Measurements from ENCODE around the gene KRTAP5-6. TPM values are rescaled to one million over a fixed set of nuclear protein-coding genes. Genes with fewer than 3 reads are reported as not detected.
A peak's percentile ranks its signal among the peaks of the same experiment; 100 is the strongest.

The KRTAP5-6 gene
- total RNA-seq, 1 experiment from 2014 or later: not detected

- Histone ChIP-seq H3K9me2 (replicated peaks; ENCODE audit: low read length) (no peaks in the 10 kb centered on the region), H3K36me3 (ENCODE audit: low read depth, low read length) (no peaks in the 10 kb centered on the region), H4K20me1 (ENCODE audit: low read length) (no peaks in the 10 kb centered on the region), H3K4me1 (ENCODE audit: insufficient read depth, low read length) (no peaks in the 10 kb centered on the region), H3K4me2 (ENCODE audit: low read length) (no peak overlapping the region), H2AFZ (ENCODE audit: low read length) (no peak overlapping the region), H3K27me3 (ENCODE audit: low read length) (0 out of 2 replicates have a peak, but pooled peaks cover 5% of the 10 kb centered on the region), H3F3A (ENCODE audit: low read length, unreplicated experiment) (no peaks in the 10 kb centered on the region), H3K9ac (ENCODE audit: low read length) (no peak overlapping the region), H3K79me2 (ENCODE audit: low read length) (no peaks in the 10 kb centered on the region), H3K9me3 (ENCODE audit: low read length) (no peaks in the 10 kb centered on the region), H3K4me3 (ENCODE audit: low read length) (no peak overlapping the region), H3K27ac (ENCODE audit: low read length) (no peak overlapping the region)
- no peak for DNase-seq
- TF ChIP-seq EZH2phosphoT487 (IDR thresholded peaks at IDR 0.05; ENCODE audit: borderline replicate concordance, low read length) (no peak), CTCF (conservative IDR thresholded peaks at IDR 0.05; ENCODE audit: low read depth, low read length) (no peak), EZH2 (IDR thresholded peaks at IDR 0.05; ENCODE audit: low read length, unreplicated experiment) (no peak)
- ChIA-PET CTCF (interaction anchor here (1.3 kb wide), 4 partner anchors 14 to 498 kb away, joined by 9 to 16 read pairs (median 12); no protein-coding TSS in a partner anchor), POLR2A (ENCODE audit: unreplicated experiment) (no interaction called here)
- ATAC-seq: peak; percentile 34; the same call in 1 of the 2 replicates
- BruUV-seq (replicated peaks): no TSS peak
- intact Hi-C loops (cut with micrococcal nuclease): loop anchor here (2.0 to 5.0 kb wide), 2 partner anchors 39 to 503 kb away; no protein-coding TSS in a partner anchor
Measured at GRCh38 chr11:1653541-1654387, 43.2 kb upstream of the KRTAP5-6 start.

GRCh38 chr11:1654388-1655167 is 42.4 kb upstream of the KRTAP5-6 start:
- H3K9me3 ChIP-seq (ENCODE audit: low read length): no peaks in the 10 kb centered on the region
- H2AFZ ChIP-seq (ENCODE audit: low read length): no peak overlapping the region
- no peak for DNase-seq
- H3K4me1 ChIP-seq (ENCODE audit: insufficient read depth, low read length): no peaks in the 10 kb centered on the region
- H3K27ac ChIP-seq (ENCODE audit: low read length): no peak overlapping the region
- no peaks in the 10 kb centered on the region for H4K20me1 ChIP-seq (ENCODE audit: low read length)
- intact Hi-C loops (cut with micrococcal nuclease): loop anchor here (5.0 kb wide), 1 partner anchor 38 kb away; no protein-coding TSS in a partner anchor
- H3K4me3 ChIP-seq (ENCODE audit: low read length): no peak overlapping the region
- H3K9me2 ChIP-seq (replicated peaks; ENCODE audit: low read length): no peaks in the 10 kb centered on the region
- no peak overlapping the region for H3K9ac ChIP-seq (ENCODE audit: low read length)
- H3K27me3 ChIP-seq (ENCODE audit: low read length): 0 out of 2 replicates have a peak, but pooled peaks cover 7% of the 10 kb centered on the region
- ChIA-PET POLR2A (ENCODE audit: unreplicated experiment) (no interaction called here), CTCF (no interaction called here)
- H3K4me2 ChIP-seq (ENCODE audit: low read length): no peak overlapping the region
- no peaks in the 10 kb centered on the region for H3F3A ChIP-seq (ENCODE audit: low read length, unreplicated experiment)
- H3K36me3 ChIP-seq (ENCODE audit: low read depth, low read length): no peaks in the 10 kb centered on the region
- no peak for ATAC-seq
- H3K79me2 ChIP-seq (ENCODE audit: low read length): no peaks in the 10 kb centered on the region
- TF ChIP-seq EZH2phosphoT487 (IDR thresholded peaks at IDR 0.05; ENCODE audit: borderline replicate concordance, low read length) (no peak), EZH2 (IDR thresholded peaks at IDR 0.05; ENCODE audit: low read length, unreplicated experiment) (no peak)
- no TSS peak for BruUV-seq (replicated peaks)

GRCh38 chr11:1655168-1656060 is 41.6 kb upstream of the KRTAP5-6 start:
- no peaks in the 10 kb centered on the region for H3K4me1 ChIP-seq (ENCODE audit: insufficient read depth, low read length)
- no peak overlapping the region for H3K4me3 ChIP-seq (ENCODE audit: low read length)
- H2AFZ ChIP-seq (ENCODE audit: low read length): no peak overlapping the region
- no peak for ATAC-seq
- no peaks in the 10 kb centered on the region for H3K36me3 ChIP-seq (ENCODE audit: low read depth, low read length)
- no peak overlapping the region for H3K27ac ChIP-seq (ENCODE audit: low read length)
- no peaks in the 10 kb centered on the region for H3K9me3 ChIP-seq (ENCODE audit: low read length)
- H3K79me2 ChIP-seq (ENCODE audit: low read length): no peaks in the 10 kb centered on the region
- CTCF ChIA-PET: no interaction called here
- POLR2A ChIA-PET (ENCODE audit: unreplicated experiment): no interaction called here
- H4K20me1 ChIP-seq (ENCODE audit: low read length): no peaks in the 10 kb centered on the region
- no peak for DNase-seq
- H3K27me3 ChIP-seq (ENCODE audit: low read length): peaks cover 15% of the 10 kb centered on the region
- H3K9ac ChIP-seq (ENCODE audit: low read length): no peak overlapping the region
- no peaks in the 10 kb centered on the region for H3K9me2 ChIP-seq (replicated peaks; ENCODE audit: low read length)
- no peak overlapping the region for H3K4me2 ChIP-seq (ENCODE audit: low read length)
- no peaks in the 10 kb centered on the region for H3F3A ChIP-seq (ENCODE audit: low read length, unreplicated experiment)
- no peak for TF ChIP-seq CTCF (conservative IDR thresholded peaks at IDR 0.05; ENCODE audit: low read depth, low read length)
- BruUV-seq (replicated peaks): no TSS peak
- intact Hi-C loops (cut with micrococcal nuclease): no loop called here

Data from PC-3 (cell line).